IPS-11a (cell line): ENCODE data around the gene HPS5.

Experiments used
- H3K4me3 ChIP-seq: one replicate; pipeline ENCODE4 v1.5.1; 2013; ENCODE audit warnings: low read depth, low read length, control low read depth

The HPS5 gene

GRCh38 chr11:18319914-18320313 is 2.0 kb downstream of the HPS5 start:
- no peak overlapping the region for H3K4me3 ChIP-seq

- no peak overlapping the region for H3K4me3 ChIP-seq
Measured at GRCh38 chr11:18317551-18317950, 4.4 kb downstream of the HPS5 start.

GRCh38 chr11:18315893-18316292 is 6.0 kb downstream of the HPS5 start:
- H3K4me3 ChIP-seq = no peak overlapping the region

- no peak overlapping the region for H3K4me3 ChIP-seq
Measured at GRCh38 chr11:18314784-18315523, 7.0 kb downstream of the HPS5 start.

GRCh38 chr11:18313965-18314763 is 7.8 kb downstream of the HPS5 start:
- no peak overlapping the region for H3K4me3 ChIP-seq

GRCh38 chr11:18312663-18313420 is 9.1 kb downstream of the HPS5 start:
- no peak overlapping the region for H3K4me3 ChIP-seq

GRCh38 chr11:18312012-18312411 is 9.9 kb downstream of the HPS5 start:
- H3K4me3 ChIP-seq = no peak overlapping the region

- no peak overlapping the region for H3K4me3 ChIP-seq
Measured at GRCh38 chr11:18310800-18311340, 11.1 kb downstream of the HPS5 start.

GRCh38 chr11:18309691-18310090 is 12.2 kb downstream of the HPS5 start:
- no peak overlapping the region for H3K4me3 ChIP-seq

GRCh38 chr11:18308242-18308641 is 13.7 kb downstream of the HPS5 start:
- no peak overlapping the region for H3K4me3 ChIP-seq

- H3K4me3 ChIP-seq = no peak overlapping the region
Measured at GRCh38 chr11:18307461-18308139, 14.3 kb downstream of the HPS5 start.

GRCh38 chr11:18304745-18305144 is 17.2 kb downstream of the HPS5 start:
- no peak overlapping the region for H3K4me3 ChIP-seq

GRCh38 chr11:18299721-18300120 is 22.2 kb downstream of the HPS5 start:
- H3K4me3 ChIP-seq = no peak overlapping the region

GRCh38 chr11:18295316-18295715 is 26.6 kb downstream of the HPS5 start:
- H3K4me3 ChIP-seq = no peak overlapping the region

- no peak overlapping the region for H3K4me3 ChIP-seq
Measured at GRCh38 chr11:18294862-18295261, 27.1 kb downstream of the HPS5 start.

- H3K4me3 ChIP-seq = no peak overlapping the region
Measured at GRCh38 chr11:18288911-18289310, 33.0 kb downstream of the HPS5 start.

- H3K4me3 ChIP-seq = no peak overlapping the region
Measured at GRCh38 chr11:18285841-18286240, 36.1 kb downstream of the HPS5 start.

GRCh38 chr11:18282626-18283025 is 39.3 kb downstream of the HPS5 start:
- H3K4me3 ChIP-seq = no peak overlapping the region

- H3K4me3 ChIP-seq = no peak overlapping the region
Measured at GRCh38 chr11:18280438-18281045, 41.4 kb downstream of the HPS5 start.

- no peak overlapping the region for H3K4me3 ChIP-seq
Measured at GRCh38 chr11:18277565-18278271, 44.2 kb downstream of the HPS5 start.
